ENCODE results near the gene FANK1. TPM values are rescaled to one million over a fixed set of nuclear protein-coding genes. Genes with fewer than 3 reads are reported as not detected.

The FANK1 gene
- polyA plus RNA-seq, 1 of the 3 experiments (the other 2 are of a cell fraction) = 12.3 TPM

- TF ChIP-seq, protein P1, sequence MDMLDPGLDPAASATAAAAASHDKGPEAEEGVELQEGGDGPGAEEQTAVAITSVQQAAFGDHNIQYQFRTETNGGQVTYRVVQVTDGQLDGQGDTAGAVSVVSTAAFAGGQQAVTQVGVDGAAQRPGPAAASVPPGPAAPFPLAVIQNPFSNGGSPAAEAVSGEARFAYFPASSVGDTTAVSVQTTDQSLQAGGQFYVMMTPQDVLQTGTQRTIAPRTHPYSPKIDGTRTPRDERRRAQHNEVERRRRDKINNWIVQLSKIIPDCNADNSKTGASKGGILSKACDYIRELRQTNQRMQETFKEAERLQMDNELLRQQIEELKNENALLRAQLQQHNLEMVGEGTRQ (IDR thresholded peaks at IDR 0.05; ENCODE audit: borderline replicate concordance, low read depth, low read length) = no peak
- TF ChIP-seq GATA2 (CRISPR knock-in tag; IDR thresholded peaks at IDR 0.05) = no peak
- TF ChIP-seq TCF12 (IDR thresholded peaks at IDR 0.05) = no peak
- TF ChIP-seq RCOR1 (IDR thresholded peaks at IDR 0.05; ENCODE audit: low read length) = no peak
- TF ChIP-seq, protein P2, sequence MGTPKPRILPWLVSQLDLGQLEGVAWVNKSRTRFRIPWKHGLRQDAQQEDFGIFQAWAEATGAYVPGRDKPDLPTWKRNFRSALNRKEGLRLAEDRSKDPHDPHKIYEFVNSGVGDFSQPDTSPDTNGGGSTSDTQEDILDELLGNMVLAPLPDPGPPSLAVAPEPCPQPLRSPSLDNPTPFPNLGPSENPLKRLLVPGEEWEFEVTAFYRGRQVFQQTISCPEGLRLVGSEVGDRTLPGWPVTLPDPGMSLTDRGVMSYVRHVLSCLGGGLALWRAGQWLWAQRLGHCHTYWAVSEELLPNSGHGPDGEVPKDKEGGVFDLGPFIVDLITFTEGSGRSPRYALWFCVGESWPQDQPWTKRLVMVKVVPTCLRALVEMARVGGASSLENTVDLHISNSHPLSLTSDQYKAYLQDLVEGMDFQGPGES (IDR thresholded peaks at IDR 0.05; ENCODE audit: low read depth, low read length) = no peak
- TF ChIP-seq TEAD4 (IDR thresholded peaks at IDR 0.05; ENCODE audit: borderline replicate concordance, insufficient read depth) = no peak
- TF ChIP-seq SMC3 (IDR thresholded peaks at IDR 0.05; ENCODE audit: low read depth, low read length) = no peak
- TF ChIP-seq, protein P3, sequence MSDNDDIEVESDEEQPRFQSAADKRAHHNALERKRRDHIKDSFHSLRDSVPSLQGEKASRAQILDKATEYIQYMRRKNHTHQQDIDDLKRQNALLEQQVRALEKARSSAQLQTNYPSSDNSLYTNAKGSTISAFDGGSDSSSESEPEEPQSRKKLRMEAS (IDR thresholded peaks at IDR 0.05; ENCODE audit: low read depth) = no peak
- TF ChIP-seq GABPA (IDR thresholded peaks at IDR 0.05; ENCODE audit: low read depth) = no peak
- POLR2A ChIA-PET = no interaction called here
- CTCF ChIA-PET = interaction anchor here (0.6 to 3.9 kb wide), 16 partner anchors 15 to 752 kb away, joined by 3 to 36 read pairs (median 3); partner anchors contain the start of gene ADAM12
- Histone ChIP-seq H3K4me3 (ENCODE audit: low read depth in 2 of 2, low read length in 1 of 2) (no peak overlapping the region), H3K4me1 (ENCODE audit: control insufficient read depth in 1 of 2, insufficient read depth in 2 of 2, low read depth in 1 of 2, low read length in 1 of 2) (peaks cover 0 to 7% of the 10 kb centered on the region in 2 experiments; a peak in 3 of 4 replicates), H3K79me2 (ENCODE audit: insufficient read depth) (no peaks in the 10 kb centered on the region), H4K20me1 (ENCODE audit: insufficient read depth) (no peaks in the 10 kb centered on the region), H3K9me2 (no peaks in the 10 kb centered on the region), H3K9me3 (no peaks in the 10 kb centered on the region), H3K36me3 (replicated peaks in 1 of 2; ENCODE audit: control insufficient read depth in 1 of 2, insufficient read depth in 2 of 2, low read length in 1 of 2) (no peaks in the 10 kb centered on the region), H3K9ac (no peak overlapping the region), H3K4me2 (no peak overlapping the region), H3K27me3 (ENCODE audit: insufficient read depth) (no peaks in the 10 kb centered on the region), H3K27ac (ENCODE audit: low read depth in 2 of 2, low read length in 1 of 2) (no peak overlapping the region), H3F3A (replicated peaks; ENCODE audit: insufficient read depth) (no peaks in the 10 kb centered on the region), H2AFZ (ENCODE audit: low read depth) (no peak overlapping the region)
- WGBS (ENCODE audit: low lambda C conversion rate) = 73% methylated on average over 6 of the region's 6 CpGs
- DNase-seq = no peak
Measured at GRCh38 chr10:125983161-125983560, 86.8 kb downstream of the FANK1 start.

DNA sequence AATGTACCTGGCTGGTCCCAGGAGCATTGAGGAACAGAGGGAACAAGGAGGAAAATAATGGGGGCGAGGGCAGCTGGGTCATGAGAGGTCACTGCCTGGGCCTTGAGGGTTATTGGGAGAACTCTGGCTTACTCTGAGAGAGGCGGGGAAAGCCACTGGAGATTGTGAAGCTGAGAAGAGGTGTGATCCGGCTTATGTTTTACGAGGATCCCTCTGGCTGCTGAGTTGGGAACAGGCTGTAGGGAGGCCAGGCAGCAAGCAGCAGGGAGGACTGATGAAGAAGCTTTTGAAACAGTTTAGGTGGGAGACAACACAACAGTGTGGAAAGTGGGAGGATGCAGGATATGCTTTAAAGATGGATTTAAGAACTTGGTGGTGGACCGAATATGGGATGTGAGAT, 87.3 kb downstream of the FANK1 start:
- Histone ChIP-seq H3K4me3 (ENCODE audit: low read depth in 2 of 2, low read length in 1 of 2) (no peak overlapping the region), H3K27me3 (ENCODE audit: insufficient read depth) (no peaks in the 10 kb centered on the region), H3K27ac (ENCODE audit: low read depth in 2 of 2, low read length in 1 of 2) (no peak overlapping the region), H3K36me3 (replicated peaks in 1 of 2; ENCODE audit: control insufficient read depth in 1 of 2, insufficient read depth in 2 of 2, low read length in 1 of 2) (no peaks in the 10 kb centered on the region), H3K4me1 (ENCODE audit: control insufficient read depth in 1 of 2, insufficient read depth in 2 of 2, low read depth in 1 of 2, low read length in 1 of 2) (peaks cover 0 to 7% of the 10 kb centered on the region in 2 experiments; a peak in 3 of 4 replicates), H2AFZ (ENCODE audit: low read depth) (no peak overlapping the region), H3K4me2 (no peak overlapping the region), H3K79me2 (ENCODE audit: insufficient read depth) (no peaks in the 10 kb centered on the region), H3K9me3 (no peaks in the 10 kb centered on the region), H3F3A (replicated peaks; ENCODE audit: insufficient read depth) (no peaks in the 10 kb centered on the region), H3K9me2 (no peaks in the 10 kb centered on the region), H4K20me1 (ENCODE audit: insufficient read depth) (no peaks in the 10 kb centered on the region), H3K9ac (no peak overlapping the region)
- 97% methylated on average over 5 of the region's 5 CpGs for WGBS (ENCODE audit: low lambda C conversion rate)
- POLR2A ChIA-PET = no interaction called here
- DNase-seq = no peak
- CTCF ChIA-PET = interaction anchor here (1.0 to 3.9 kb wide), 9 partner anchors 15 to 520 kb away, joined by 3 to 36 read pairs (median 4); partner anchors contain the start of gene ADAM12
- TF ChIP-seq GABPA (IDR thresholded peaks at IDR 0.05; ENCODE audit: low read depth) (no peak), EP300 (IDR thresholded peaks at IDR 0.05; ENCODE audit: borderline replicate concordance in 1 of 2, low read depth in 1 of 2, low read length in 1 of 2) (no peak), RXRA (IDR thresholded peaks at IDR 0.05; ENCODE audit: borderline replicate concordance, low read depth) (no peak), ELF1 (IDR thresholded peaks at IDR 0.05) (no peak), NRF1 (IDR thresholded peaks at IDR 0.05; ENCODE audit: low read depth, low read length) (no peak), TCF12 (IDR thresholded peaks at IDR 0.05) (no peak), FOSL2 (IDR thresholded peaks at IDR 0.05; ENCODE audit: borderline replicate concordance, low read depth) (no peak), FOXM1 (IDR thresholded peaks at IDR 0.05; ENCODE audit: low read depth) (no peak), MEF2A (IDR thresholded peaks at IDR 0.05; ENCODE audit: borderline replicate concordance, low read depth) (no peak), CHD2 (IDR thresholded peaks at IDR 0.05; ENCODE audit: low read length, partially characterized antibody) (no peak), NFIC (IDR thresholded peaks at IDR 0.05; ENCODE audit: borderline replicate concordance) (no peak), RFX5 (IDR thresholded peaks at IDR 0.05; ENCODE audit: low read length) (no peak), YY1 (IDR thresholded peaks at IDR 0.05; ENCODE audit: low read depth) (no peak)
- TF ChIP-seq, protein P4, sequence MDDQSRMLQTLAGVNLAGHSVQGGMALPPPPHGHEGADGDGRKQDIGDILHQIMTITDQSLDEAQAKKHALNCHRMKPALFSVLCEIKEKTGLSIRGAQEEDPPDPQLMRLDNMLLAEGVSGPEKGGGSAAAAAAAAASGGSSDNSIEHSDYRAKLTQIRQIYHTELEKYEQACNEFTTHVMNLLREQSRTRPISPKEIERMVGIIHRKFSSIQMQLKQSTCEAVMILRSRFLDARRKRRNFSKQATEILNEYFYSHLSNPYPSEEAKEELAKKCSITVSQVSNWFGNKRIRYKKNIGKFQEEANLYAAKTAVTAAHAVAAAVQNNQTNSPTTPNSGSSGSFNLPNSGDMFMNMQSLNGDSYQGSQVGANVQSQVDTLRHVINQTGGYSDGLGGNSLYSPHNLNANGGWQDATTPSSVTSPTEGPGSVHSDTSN (IDR thresholded peaks at IDR 0.05) = no peak
- TF ChIP-seq, protein P5, sequence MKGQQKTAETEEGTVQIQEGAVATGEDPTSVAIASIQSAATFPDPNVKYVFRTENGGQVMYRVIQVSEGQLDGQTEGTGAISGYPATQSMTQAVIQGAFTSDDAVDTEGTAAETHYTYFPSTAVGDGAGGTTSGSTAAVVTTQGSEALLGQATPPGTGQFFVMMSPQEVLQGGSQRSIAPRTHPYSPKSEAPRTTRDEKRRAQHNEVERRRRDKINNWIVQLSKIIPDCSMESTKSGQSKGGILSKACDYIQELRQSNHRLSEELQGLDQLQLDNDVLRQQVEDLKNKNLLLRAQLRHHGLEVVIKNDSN (IDR thresholded peaks at IDR 0.05; ENCODE audit: borderline replicate concordance, low read depth) = no peak

Measured in SK-N-SH (cell line).